ENCODE results near the gene DAGLA.
A peak's percentile ranks its signal among the peaks of the same experiment; 100 is the strongest.

Gene DAGLA

DNA sequence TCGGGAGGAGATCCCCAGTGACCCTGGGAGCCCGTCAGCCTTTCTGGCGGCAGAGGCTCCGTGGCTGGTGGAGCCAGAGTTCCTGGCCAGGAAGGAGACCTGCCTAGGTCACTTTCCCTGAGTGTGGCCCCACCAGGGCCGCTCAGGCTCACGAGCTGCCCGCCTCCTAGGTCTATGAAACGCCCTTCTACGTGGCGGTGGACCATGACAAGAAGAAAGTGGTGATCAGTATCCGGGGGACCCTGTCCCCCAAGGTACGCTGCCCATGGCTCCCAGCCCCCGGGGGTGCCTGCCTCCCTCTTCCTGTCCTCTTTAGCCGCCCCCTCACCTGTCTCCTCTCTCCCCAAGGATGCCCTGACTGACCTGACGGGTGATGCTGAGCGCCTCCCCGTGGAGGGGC is 55.2 kb downstream of the DAGLA start:
- DNase-seq (ENCODE audit: low read depth, low spot score) = no peak

DNA sequence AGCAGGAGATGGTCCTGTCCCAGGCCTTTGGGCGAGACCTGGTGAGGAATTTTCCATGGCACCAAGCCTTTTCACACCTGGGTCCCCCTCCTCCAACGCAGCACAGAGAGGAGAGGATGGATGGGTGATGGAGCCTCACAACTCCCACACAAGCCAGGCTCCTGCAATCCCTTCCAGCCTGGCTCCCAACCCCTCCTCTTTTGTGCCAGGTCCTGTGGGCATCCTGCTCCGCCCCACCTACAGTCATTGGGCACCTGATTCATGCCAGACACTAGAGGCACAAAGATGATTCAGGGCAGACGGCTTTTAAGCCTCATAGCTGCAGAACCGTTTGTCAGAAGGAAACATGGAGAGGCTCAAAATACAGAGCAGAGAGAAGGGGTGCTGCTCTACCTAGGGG is 56.1 kb downstream of the DAGLA start:
- no peak overlapping the region for H3K4me3 ChIP-seq (ENCODE audit: low read length)
- DNase-seq (ENCODE audit: low read depth, low spot score) = no peak

More for the DNA sequence above, 55.2 kb downstream of the DAGLA start:
- no peak overlapping the region for H3K4me3 ChIP-seq (ENCODE audit: low read length)

- no peak overlapping the region for H3K4me3 ChIP-seq (ENCODE audit: low read length)
- peak; percentile 9 for DNase-seq (ENCODE audit: low read depth, low spot score)
Observed at GRCh38 chr11:61737131-61737530, 56.9 kb downstream of the DAGLA start.

- DNase-seq (ENCODE audit: low read depth, low spot score) = no peak
- H3K4me3 ChIP-seq (ENCODE audit: low read length) = no peak overlapping the region
Observed at GRCh38 chr11:61737636-61738386, 57.6 kb downstream of the DAGLA start.

DNA sequence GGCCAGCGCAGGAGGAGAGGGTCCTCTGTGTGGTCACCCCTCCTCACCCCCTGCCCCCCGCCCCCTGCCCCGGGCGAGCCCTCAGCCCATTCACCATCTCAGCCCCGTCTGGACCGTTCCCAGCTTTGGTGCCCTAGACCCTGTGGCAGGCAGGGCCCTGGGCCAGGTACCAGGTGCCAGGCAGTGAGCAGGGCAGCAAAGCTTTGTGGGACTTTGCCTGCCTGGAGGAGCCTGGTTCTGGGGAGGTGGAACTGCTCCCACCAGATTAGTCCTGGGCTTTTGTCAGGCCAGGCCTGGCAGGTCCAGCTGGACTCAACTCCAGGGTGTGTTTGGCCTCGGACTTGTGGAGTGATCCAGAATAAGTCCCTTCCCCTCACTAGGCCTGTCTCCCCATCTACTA is 58.6 kb downstream of the DAGLA start:
- no peak overlapping the region for H3K4me3 ChIP-seq (ENCODE audit: low read length)
- no peak for DNase-seq (ENCODE audit: low read depth, low spot score)

DNA sequence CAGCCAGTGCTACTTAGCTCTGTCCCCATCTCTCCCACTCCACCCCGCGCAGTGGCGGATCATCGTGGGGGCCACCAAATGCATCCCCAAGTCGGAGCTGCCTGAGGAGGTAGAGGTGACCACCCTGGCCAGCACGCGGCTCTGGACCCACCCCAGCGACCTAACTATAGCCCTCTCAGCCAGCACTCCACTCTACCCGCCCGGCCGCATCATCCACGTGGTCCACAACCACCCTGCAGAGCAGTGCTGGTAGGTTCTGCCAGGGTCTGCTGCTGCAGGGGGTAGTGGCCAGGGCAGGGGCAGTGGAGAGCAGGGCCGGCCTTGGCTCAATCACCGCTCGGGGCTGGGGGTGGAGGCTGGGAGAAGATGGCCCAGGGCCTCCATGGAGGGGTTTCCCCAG is 59.2 kb downstream of the DAGLA start:
- no peak for DNase-seq (ENCODE audit: low read depth, low spot score)
- H3K4me3 ChIP-seq (ENCODE audit: low read length) = no peak overlapping the region

- no peak overlapping the region for H3K4me3 ChIP-seq (ENCODE audit: low read length)
- no peak for DNase-seq (ENCODE audit: low read depth, low spot score)
Observed at GRCh38 chr11:61739966-61740365, 59.8 kb downstream of the DAGLA start.

DNA sequence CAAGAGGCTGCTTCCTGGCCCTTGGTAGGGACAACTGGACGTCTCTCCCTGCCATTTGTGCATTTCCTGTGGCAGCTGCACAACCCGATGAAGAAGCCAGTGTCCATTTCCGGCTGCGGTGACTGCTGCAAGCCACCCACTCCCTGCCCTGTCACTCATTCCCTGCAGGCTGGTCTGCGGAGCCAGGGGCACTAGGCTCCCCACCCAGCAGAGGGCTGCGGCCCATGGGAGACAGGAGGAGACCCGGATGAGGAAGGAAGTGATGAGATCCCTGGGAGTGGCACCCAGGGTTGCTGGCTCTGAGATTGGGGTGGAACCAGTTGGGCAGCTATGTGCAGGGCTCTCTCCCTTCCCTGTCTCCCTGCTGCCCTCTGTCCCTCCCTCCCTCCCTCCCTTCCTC is 62.2 kb downstream of the DAGLA start:
- DNase-seq (ENCODE audit: low read depth, low spot score) = no peak
- H3K4me3 ChIP-seq (ENCODE audit: low read length) = no peak overlapping the region

DNA sequence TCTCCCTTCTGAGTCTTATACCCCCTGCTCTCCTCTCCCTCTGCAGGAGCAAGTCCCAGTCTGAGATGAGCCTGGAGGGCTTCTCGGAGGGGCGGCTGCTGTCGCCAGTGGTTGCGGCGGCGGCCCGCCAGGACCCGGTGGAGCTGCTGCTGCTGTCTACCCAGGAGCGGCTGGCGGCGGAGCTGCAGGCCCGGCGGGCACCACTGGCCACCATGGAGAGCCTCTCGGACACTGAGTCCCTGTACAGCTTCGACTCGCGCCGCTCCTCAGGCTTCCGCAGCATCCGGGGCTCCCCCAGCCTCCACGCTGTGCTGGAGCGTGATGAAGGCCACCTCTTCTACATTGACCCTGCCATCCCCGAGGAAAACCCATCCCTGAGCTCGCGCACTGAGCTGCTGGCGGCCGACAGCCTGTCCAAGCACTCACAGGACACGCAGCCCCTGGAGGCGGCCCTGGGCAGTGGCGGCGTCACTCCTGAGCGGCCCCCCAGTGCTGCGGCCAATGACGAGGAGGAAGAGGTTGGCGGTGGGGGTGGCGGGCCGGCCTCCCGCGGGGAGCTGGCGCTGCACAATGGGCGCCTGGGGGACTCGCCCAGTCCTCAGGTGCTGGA is 63.4 kb downstream of the DAGLA start:
- no peak for DNase-seq (ENCODE audit: low read depth, low spot score)
- no peak overlapping the region for H3K4me3 ChIP-seq (ENCODE audit: low read length)

DNA sequence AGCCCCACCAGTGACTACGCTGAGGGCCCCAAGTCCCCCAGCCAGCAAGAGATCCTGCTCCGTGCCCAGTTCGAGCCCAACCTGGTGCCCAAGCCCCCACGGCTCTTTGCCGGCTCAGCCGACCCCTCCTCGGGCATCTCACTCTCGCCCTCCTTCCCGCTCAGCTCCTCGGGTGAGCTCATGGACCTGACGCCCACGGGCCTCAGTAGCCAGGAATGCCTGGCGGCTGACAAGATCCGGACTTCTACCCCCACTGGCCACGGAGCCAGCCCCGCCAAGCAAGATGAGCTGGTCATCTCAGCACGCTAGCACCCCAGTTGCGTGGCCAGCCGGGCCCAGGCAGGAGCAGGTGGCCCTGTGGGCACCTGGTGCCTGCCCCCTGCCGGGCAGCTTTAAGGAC is 64.0 kb downstream of the DAGLA start:
- no peak overlapping the region for H3K4me3 ChIP-seq (ENCODE audit: low read length)
- no peak for DNase-seq (ENCODE audit: low read depth, low spot score)

DNA sequence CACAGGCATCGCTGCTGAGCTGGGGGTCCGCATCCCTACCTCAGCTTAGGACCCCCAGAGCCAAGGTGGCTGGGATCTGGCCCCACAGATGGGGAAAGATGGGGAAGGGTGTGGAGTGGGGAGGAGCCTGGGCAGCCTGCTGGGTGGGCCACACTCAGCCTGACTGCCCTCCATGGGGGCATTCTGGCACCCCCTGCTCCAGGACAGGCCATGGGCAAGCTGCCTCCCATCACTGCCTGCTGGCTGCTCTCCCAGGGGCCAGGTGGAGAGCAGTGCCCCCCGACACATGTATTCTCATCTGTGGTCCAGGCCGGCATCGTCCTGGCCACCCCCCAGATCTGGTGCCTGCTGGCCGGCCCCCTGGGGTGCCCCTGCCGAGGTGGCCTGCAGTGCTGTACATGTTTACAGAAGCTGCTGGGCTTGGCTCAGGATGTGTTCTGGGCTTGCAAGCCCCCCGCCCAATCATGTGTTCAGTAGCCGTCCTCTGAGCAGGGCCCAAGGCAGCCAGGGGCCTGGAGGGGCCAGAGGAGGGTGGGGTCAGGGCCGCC is 64.5 kb downstream of the DAGLA start:
- H3K4me3 ChIP-seq (ENCODE audit: low read length) = no peak overlapping the region
- DNase-seq (ENCODE audit: low read depth, low spot score) = no peak

- H3K4me3 ChIP-seq (ENCODE audit: low read length) = no peak overlapping the region
- no peak for DNase-seq (ENCODE audit: low read depth, low spot score)
Observed at GRCh38 chr11:61745781-61746441, 65.7 kb downstream of the DAGLA start.

- no peak for DNase-seq (ENCODE audit: low read depth, low spot score)
Observed at GRCh38 chr11:61746442-61747191, 66.4 kb downstream of the DAGLA start.

GRCh38 chr11:61747192-61747966 is 67.2 kb downstream of the DAGLA start:
- DNase-seq (ENCODE audit: low read depth, low spot score) = no peak

More at GRCh38 chr11:61746442-61747191, 66.4 kb downstream of the DAGLA start:
- H3K4me3 ChIP-seq (ENCODE audit: low read length) = no peak overlapping the region

DNA sequence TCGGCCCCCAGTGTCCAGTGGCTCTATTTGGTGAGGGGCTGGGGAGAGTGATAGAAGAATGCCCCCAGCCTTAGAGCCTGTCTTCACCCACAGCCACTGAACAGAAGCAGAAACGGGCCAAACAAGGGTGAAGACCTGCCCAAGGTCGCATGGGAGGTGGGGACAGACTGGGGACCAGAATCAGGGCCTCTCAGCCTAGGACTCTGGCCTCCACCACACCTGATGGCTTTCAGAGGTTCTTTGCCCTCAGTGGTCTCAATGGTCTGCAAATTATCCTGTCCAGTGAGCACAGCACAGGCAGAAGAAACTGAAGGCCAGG is 67.7 kb downstream of the DAGLA start:
- no peak for DNase-seq (ENCODE audit: low read depth, low spot score)
- no peak overlapping the region for H3K4me3 ChIP-seq (ENCODE audit: low read length)

More at GRCh38 chr11:61747192-61747966, 67.2 kb downstream of the DAGLA start:
- H3K4me3 ChIP-seq (ENCODE audit: low read length) = no peak overlapping the region

DNA sequence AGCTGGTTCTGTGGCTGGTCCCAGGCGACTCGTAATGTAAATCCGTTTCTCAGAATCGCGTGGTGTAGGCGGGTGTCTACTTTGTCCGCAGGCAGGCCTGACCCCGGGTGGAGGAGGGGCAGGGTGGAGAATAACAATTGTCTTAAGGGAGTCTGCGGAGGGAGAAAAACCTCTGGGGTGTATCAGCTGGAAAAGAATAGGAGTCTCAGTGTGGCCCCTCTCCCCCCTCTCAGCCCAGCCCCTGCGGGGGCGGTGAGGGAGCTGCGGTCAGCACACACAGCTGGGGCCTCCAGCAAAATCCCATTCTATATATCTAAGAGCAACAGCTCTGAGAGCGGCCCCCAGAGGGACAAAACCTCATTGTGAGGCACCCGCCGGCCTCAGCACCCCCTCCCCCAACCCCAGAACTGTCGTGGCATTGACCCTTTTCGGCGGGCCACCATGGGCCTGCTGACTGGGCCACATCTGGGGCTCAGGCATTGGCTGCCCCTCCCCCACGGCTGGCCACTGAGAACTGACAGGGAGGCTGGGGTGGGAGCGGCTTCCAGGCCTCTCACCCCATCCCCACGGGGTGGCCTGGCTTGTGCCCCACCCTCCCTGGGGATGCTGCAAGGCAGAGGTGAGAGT is 69.5 kb downstream of the DAGLA start:
- DNase-seq (ENCODE audit: low read depth, low spot score) = no peak
- no peak overlapping the region for H3K4me3 ChIP-seq (ENCODE audit: low read length)

DNA sequence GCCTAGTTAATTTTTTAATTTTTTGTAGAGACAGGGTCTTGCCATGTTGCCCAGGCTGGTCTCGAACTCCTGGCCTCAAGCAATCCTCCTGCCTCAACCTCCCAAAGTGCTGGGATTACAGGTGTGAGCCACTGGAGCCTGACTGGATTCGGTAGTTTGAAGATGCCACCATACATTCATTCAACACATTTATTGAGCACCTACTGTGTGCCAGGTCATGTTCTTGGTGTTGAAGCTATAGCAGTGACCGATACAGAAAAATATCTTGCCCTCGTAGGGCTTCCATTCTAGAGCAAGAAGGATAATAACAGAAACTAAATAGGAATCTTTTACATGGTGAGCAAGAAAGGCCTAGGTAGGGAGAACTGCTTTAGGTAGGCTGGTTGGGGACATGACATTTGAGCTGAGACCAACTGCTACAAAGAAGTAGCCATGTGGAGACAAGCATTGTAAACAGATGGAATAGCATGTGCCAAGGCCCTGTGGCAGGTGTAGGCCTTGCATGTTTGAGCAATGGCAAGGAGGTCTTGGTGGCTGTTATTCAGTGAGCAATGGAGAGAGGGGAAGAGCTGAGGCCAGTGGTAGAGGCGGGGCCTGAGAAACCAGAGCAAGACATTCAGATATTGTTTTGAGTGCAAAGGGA is 70.6 kb downstream of the DAGLA start:
- DNase-seq (ENCODE audit: low read depth, low spot score) = no peak

DNA sequence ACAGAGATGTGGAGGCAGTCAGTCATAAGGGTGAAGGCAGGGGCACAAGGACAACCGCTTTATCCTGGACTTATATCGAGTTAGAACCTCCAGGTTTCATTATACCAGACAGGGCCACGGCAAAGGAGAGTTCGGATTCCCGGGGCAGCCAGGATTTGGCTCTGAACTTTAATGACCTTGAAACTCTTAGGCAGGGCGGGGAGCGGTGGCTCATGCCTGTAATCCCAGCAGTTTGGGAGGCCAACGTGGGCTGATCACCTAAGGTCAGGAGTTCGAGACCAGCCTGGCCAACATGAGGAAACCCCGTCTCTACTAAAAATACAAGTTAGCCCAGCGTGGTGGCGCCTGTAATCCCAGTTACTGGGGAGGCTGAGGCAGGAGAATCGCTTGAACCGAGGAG is 71.2 kb downstream of the DAGLA start:
- H3K4me3 ChIP-seq (ENCODE audit: low read length) = no peak overlapping the region
- no peak for DNase-seq (ENCODE audit: low read depth, low spot score)

More for the DNA sequence above, 70.6 kb downstream of the DAGLA start:
- H3K4me3 ChIP-seq (ENCODE audit: low read length) = no peak overlapping the region
